Hepatocyte (in vitro differentiated cells): Measurements from ENCODE around the gene SLC10A6.
"Not testable (repeated sequence)": the region's sequence is repeated elsewhere in the genome, so short reads cannot be mapped to it uniquely, and the experiment has no call there.

Experiments
- CTCF ChIP-seq: fragments of 200-600 bp; sonication (generic); IDR thresholded peaks from 2 replicates; pipeline ENCODE4 v1.5.1; 2016; ENCODE audit warnings: antibody characterized with exemption, mild to moderate bottlenecking; ENCODE audit not compliant: poor library complexity
- EZH2 ChIP-seq: fragments of 200-600 bp; sonication (generic); IDR thresholded peaks from 2 replicates; pipeline ENCODE4 v1.6.1; 2016; ENCODE audit warnings: antibody characterized with exemption, mild to moderate bottlenecking, borderline replicate concordance
- EZH2phosphoT487 ChIP-seq: fragments of 200-600 bp; sonication (generic); IDR thresholded peaks from one replicate; pipeline ENCODE4 v1.6.1; 2018; ENCODE audit warnings: antibody characterized with exemption, mild to moderate bottlenecking, low read depth, moderate library complexity; ENCODE audit not compliant: unreplicated experiment, severe bottlenecking

- TF ChIP-seq CTCF, EZH2, EZH2phosphoT487: not testable (repeated sequence)
Observed at GRCh38 chr4:86875436-86875835, 26.3 kb upstream of the SLC10A6 start.
